IPS-11a (cell line): ENCODE measurements around the gene ACADM.
"Not testable (repeated sequence)": the region's sequence is repeated elsewhere in the genome, so short reads cannot be mapped to it uniquely, and the experiment has no call there.

Source experiments
- H3K4me3 ChIP-seq: one replicate; pipeline ENCODE4 v1.5.1; 2013; ENCODE audit warnings: low read depth, low read length, control low read depth

ACADM gene

DNA sequence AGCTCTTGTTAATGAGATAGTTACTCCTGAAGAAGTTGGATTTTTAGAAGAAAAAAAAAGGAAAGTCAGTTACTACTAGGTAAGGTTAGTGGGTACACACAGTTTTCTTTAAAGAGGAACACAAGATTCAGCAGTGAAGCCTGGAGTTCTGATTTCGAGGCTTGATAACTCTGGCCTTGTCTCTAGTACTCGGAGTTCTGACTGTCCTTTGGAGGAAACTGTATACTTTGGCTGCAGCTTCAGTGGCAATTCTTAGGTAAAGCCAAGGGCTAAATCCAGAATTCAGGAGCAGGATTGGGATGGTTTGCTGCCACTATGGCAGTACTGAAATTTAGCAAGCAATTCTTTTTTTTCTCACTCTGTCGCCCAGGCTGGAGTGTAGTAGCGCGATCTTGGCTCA, 9.2 kb downstream of the ACADM start:
- H3K4me3 ChIP-seq: no peak overlapping the region

DNA sequence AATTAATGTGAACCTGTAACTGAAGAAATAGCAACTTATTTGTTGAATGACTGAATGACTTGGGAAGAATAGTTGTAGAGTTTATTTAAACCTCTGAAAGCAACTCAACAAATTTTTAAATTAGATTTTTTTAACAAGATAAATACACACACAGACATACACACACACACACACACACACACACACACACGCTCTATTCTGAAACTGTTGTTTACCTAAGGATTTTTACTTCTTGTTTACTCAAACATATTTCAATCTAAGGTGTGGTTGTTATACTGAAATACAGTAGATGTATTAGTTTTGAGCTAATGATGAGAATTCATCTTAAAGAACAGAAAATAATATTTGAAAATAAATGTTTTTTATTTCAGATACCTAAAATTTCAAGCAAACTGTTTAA, 11.5 kb downstream of the ACADM start:
- no peak overlapping the region for H3K4me3 ChIP-seq

DNA sequence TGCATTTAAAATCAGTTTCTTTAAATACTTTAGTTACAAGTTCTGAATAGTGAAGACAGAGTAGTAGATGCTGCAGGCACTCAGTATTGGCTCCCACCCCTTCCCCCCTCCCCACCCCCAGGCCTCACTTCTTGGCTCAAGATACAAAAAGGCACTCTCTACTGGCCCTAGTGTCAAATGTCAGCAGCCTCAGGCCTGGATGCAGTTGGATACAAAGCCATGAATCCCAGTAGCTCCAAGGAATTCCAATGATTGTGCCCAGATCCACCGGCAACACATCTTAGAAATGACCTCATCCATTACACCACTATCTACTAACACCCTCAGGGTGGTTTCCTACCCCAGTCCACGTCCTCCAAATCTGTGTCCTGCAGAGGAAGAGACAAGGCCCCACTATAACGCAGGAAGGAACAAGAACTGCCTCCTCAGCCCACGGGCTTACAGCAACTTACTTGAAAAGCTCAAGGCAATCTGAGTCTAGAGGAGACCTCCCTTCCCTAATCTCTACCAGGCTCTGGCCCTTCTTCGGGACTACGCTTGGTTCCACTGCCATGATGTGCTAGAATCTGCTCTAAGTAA, 17.6 kb downstream of the ACADM start:
- no peak overlapping the region for H3K4me3 ChIP-seq

DNA sequence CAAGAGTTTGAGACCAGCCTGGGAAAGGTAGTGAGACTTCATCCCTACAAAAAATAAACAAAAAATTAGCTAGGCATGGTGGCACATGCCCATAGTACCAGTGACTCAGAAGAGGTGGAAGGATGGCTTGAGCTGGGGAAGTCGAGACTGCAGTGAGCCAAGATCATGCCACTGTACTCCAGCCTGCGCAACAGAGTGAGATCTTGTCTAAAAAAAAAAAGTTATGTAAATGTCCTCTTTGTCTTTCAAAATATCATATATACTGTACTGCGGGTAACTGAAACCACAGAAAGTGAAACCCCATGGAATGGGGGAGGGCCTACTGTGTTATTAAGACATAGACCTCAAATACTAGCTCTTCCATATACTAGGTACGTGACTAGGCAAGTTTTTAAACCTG, 20.8 kb downstream of the ACADM start:
- no peak overlapping the region for H3K4me3 ChIP-seq

DNA sequence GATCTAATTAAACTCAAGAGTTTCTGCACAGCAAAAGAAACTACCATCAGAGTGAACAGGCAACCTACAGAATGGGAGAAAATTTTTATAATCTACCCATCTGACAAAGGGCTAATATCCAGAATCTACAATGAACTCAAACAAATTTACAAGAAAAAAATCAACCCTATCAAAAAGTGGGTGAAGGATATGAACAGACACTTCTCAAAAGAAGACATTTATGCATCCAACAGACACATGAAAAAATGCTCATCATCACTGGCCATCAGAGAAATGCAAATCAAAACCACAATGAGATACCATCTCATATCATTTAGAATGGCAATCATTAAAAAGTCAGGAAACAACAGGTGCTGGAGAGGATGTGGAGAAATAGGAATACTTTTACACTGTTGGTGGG, 32.7 kb downstream of the ACADM start:
- not testable (repeated sequence) for H3K4me3 ChIP-seq

DNA sequence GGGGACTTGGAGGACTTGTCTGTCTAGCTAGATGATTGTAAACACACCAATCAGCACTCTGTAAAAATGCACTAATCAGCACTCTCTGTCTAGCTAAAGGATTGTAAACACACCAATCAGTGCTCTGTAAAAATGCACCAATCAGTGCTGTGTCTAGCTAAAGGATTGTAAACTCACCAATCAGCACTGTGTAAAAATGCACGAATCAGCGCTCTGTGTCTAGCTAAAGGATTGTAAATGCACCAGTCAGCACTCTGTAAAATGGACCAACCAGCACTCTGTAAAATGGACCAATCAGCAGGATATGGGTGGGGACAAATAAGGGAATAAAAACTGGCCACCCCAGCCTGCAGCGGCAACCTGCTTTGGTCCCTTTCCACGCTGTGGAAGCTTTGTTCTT, 34.0 kb downstream of the ACADM start:
- not testable (repeated sequence) for H3K4me3 ChIP-seq

DNA sequence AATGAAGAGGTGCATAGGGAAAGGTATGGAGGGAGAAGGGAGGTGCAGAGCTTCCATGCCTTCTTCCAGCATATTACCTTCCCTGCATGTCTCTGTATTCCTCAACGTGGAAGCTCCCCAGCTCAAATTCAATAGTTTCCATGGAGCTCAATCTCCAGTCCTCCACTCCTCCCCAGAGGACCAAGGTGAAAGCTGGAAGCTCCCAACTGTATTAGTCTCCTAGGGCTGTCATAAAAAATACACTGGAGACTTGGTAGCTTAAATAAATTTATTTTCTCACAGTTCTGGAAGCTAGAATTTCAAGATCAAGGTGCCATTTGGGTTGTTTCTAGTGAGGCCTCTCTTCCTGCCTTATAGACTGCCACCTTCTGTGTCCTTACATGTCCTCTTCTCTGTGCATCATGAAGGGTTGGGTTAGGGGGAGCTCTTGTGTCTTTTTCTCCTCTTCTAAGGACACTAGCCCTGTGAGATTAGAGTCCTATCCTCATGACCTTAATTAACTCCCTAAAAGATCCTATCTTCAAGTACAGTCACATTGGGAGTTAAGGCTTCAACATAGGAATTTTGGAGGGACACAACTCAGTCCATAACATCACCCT, 39.6 kb downstream of the ACADM start:
- H3K4me3 ChIP-seq: no peak overlapping the region

DNA sequence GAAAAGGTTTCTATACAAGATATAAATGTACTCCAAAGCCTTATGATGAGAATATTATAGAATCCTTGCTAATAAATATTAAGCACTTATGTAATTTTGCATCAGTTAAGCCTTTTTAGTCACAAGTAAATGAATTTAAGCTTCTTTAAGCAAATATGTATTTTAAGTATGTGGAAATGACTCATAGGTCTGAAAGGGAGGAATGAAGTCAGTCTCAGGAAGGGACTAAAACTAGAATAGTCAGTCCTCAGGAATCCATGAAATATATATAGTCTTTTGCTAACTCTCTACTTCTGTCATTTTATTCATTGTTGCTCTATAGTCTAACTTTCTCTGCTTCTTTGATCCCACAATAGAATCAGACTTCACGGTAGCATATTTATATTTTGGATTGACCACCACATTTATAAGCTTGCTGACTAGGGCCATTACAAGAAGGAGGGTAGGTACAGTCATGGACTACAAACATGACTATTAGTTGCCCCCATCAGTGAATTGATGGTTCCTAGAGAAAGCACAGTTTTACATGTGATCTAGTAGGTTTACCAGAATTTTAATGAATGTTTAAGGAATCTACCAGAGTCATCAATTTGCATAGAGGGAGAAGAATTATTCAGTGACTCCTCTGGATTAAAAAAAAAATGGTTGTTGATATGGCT, 41.3 kb downstream of the ACADM start:
- no peak overlapping the region for H3K4me3 ChIP-seq

DNA sequence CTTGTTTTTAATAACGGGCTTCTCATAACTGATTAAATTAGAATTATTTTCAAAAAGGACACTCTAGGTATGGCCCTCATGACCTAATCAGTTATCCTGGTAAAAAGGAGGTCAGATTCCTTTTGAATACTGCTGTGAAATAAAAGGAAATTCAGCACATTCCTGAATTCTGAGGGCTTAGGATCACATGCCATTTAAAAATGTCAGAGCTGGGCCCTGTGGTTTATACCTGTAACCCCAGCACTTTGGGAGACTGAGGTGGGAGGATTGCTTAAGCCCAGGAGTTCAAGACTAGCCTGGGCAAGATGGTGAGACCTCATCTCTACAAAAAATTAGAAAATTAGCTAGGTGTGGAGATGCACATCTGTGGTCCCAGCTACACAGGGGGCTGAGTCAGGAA, 43.5 kb downstream of the ACADM start:
- H3K4me3 ChIP-seq: no peak overlapping the region

DNA sequence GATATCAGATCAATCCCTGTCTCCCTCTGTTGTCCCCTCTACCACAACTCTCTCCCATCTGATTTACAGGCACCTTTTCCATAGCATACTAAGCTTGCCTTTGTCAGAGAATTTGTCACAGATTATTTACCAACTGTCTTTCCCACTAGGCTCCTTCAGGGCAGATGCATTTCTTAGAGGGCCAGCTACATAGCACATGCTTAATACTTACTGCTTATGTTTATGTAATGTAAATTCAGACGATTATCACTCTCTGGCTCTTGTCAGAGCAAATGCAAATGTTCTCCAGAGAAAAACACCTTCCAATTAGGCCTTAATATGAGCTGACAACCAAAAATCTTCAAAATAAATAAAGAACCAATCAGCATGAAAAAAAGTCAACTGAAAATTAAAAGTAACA, 46.3 kb downstream of the ACADM start:
- no peak overlapping the region for H3K4me3 ChIP-seq

DNA sequence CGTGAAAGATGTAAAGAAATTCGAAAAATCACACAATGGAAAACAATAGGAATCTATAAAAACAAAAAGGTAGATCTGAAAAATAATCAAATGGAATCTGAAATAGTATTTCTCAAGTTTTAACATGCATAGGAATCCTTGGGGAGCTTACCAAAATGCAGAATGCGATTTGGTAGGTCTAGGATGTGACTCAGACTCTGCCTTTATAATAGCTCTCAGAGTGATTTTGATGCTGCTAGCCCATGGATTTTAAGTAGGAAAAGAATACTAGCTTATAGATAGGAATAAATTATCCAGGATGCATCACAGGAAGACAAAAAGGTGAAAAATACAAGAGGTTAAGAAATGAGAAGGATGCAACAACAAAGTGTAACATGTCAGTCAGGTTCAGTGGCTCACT, 47.5 kb downstream of the ACADM start:
- H3K4me3 ChIP-seq: no peak overlapping the region

DNA sequence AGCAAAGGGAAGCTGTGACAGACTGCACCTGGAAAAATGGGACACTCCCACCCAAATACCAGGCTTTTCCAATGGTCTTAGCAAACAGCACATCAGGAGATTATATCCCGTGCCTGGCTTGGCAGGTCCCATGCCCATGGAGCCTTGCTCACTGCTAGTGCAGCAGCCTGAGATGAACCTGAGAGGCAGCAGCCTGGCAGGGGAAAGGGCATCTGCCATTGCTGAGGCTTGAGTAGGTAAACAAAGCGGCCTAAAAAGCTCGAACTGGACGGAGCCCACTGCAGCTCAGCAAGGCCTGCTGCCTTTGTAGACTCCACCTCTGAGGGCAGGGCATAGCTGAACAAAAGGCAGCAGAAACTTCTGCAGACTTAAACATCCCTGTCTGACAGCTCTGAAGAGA, 53.3 kb downstream of the ACADM start:
- H3K4me3 ChIP-seq: not testable (repeated sequence)

DNA sequence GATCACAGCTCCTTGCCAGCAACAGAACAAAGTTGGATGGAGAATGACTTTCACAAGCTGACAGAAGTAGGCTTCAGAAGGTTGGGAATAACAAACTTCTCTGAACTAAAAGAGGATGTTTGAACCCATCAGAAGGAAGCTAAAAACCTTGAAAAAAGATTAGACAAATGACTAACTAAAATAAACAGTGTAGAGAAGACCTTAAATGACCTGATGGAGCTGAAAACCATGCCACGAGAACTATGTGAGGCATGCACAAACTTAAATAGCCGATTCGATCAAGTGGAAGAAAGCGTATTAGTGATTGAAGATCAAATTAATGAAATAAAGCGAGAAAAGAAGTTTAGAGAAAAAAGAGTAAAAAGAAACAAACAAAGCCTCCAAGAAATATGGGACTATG, 54.2 kb downstream of the ACADM start:
- H3K4me3 ChIP-seq: not testable (repeated sequence)

DNA sequence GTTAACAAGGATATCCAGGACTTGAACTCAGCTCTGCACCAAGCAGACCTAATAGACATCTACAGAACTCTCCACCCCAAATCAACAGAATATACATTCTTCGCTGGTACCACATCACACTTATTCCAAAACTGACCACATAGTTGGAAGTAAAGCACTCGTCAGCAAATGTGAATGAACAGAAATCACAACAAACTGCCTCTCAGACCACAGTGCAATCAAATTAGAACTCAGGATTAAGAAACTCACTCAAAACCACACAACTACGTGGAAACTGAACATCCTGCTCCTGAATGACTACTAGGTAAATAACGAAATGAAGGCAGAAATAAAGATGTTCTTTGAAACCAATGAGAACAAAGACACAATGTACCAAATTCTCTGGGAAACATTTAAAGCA, 55.7 kb downstream of the ACADM start:
- not testable (repeated sequence) for H3K4me3 ChIP-seq

DNA sequence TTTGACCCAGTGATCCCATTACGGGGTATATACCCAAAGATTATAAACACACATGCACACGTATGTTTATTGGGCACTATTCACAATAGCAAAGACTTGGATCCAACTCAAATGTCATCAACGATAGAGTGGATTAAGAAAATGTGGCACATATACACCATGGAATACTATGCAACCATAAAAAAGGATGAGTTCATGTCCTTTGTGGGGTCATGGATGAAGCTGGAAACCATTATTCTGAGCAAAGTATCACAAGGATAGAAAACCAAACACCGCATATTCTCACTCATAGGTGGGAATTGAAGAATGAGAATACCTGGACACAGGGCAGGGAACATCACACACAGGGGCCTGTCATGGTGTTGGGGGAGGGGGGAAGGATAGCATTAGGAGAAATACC, 59.4 kb downstream of the ACADM start:
- not testable (repeated sequence) for H3K4me3 ChIP-seq

DNA sequence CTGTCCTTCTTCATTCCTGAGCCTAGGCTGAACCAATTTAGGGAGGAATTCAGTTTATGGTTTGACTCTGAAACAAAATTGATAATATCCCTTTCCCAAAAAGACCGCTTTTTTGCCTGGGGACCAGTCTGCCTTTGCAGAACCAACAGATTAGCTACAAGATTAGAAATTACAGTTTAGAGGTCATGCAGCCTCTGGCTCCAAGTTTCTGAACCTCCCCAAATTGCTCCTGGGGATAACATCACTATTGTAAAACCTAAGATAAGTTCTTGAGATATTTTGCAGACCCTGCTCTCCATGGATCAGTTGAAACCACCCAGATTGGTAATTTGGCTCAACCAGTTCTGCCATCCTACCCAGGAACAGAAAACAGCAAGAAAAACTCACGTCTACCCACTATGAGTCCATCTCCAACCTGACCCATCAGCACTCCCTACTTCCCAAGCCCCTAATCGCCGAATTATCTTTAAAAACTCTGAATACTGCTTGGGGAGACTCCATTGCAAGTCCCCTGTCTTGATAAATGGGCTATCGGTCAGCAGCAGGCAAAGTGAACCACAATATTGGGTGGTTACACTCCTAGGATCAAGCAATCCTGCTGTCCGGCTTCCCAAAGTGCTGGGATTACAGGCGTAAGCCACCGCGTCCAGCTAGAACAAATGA, 60.9 kb downstream of the ACADM start:
- H3K4me3 ChIP-seq: peak overlapping the region; percentile 84

DNA sequence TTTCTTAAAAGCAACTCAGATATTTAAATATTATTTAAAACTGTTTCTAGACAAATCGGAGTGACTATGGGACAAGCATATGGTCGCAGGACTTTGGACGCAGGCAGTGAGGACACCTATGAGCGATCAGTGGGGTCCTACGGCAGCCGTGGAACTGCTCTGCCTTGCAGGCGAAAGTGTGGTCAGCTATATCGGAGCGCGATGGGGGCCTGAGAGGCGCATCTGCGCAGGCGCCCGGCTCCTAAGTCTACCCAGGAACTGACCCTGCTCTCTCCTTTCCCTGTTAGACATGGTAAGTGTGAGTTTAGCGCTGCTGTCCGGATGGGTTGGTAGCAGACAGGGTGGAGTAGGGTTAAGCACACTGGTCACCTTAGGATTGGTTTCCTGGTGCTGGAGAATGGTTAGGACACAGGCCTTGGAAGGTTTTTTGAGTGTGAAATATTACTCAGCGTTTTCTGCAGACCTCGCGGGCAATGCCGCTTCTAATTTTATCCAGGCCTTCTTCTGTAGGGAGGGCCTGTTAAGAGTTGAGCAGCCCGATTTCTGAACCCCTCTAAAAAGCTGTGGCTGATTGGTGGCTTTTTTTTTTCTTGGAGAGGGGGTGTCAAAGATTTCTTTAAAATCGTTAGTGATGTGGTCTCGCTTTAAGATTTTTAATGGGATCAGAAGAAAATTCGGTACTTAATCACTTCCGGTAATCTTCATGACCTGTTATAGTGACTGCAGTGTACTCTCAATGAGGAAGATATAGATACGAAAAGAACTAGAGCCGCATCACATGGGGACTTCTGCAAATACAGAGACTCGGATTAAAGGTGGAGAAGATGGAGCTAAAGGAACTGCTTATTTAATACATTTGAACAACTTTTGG, 61.7 kb downstream of the ACADM start, which contains the start of gene RABGGTB:
Gene RABGGTB (plus strand): TSS at position 274 of the 871 bp plus-strand sequence. CDS start 16 bp downstream, at position 290.
- H3K4me3 ChIP-seq: peak within 1 kb of the TSS; percentile 84

DNA sequence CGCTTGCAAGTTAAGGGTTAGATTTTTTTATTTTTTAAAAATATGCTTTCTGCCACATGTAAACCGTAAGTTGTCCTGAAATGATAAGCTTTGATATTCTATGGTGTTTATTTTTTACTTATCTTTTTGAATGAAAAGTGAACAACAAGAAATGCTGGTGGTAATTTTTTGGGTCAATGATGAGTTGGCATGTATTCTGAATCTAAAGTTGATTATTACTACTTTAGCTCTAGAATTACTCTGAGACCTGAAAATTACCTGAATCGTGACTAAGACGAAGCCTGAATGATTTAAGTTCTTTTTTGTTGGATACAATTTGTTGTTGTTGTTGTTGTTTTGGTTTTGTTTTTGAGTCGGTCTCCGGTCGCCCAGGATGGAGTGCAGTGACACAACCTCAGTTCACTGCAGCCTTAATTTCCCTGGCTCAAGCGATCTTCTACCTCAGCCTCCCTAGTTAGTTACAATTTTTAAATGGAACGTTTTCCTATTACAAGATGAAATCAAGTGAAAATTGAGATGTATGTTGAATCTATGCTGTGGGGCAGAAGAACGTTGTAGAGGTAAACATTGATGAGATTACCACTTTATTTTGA, 62.5 kb downstream of the ACADM start:
- peak overlapping the region; percentile 84 for H3K4me3 ChIP-seq

DNA sequence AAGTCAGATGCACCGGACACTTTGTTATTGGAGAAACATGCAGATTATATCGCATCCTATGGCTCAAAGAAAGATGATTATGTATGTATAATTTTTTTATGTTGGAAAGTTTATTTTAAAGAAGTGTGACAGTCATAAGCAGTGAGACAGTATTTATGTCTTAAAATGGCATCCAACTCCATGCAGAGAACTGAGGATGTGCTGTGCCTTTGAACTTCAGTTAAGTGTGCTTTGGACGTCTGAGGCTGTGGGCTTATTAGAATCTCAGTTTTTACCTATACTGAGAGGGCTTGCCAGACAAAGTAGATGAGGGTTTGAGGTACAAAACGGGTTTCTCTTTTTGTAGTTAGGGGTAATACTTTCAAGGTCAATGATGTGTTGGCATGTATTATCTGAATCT, 63.0 kb downstream of the ACADM start:
- H3K4me3 ChIP-seq: peak overlapping the region; percentile 84

DNA sequence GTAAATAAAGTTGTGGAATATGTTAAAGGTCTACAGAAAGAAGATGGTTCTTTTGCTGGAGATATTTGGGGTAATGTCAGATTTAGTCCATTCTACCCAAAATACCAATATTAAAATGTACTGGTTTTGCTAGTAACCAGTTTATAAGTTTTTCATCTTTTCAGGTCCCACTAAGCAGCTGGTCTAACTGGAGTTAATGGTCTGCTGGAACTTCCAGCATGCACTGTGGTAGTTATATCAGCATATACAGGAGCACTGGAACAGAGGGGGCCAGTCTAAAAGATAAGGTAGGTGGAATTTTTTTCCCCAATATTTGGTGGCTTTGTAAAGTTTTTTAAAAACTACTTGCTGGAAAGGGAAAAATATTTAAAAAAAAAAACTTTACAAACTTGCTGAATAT, 65.5 kb downstream of the ACADM start:
- H3K4me3 ChIP-seq: no peak overlapping the region

DNA sequence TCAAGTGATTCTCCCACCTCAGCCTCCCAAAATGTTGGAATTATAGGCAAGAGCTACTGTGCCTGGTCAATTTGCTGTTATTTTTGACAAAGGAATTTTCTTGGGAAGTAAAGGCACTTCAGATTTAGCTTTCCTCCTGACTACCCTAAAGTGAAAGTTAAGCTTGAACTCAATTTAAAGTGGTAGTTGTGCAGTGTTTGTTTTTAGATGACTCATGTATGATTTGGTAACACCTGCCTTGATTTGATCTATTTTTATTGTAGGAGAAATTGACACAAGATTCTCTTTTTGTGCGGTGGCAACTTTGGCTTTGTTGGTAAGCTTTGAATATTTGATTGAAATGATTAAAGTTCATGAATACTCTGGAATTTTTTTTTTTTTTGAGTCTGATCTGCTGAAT, 66.5 kb downstream of the ACADM start:
- H3K4me3 ChIP-seq: no peak overlapping the region
